Measurements from ENCODE around the gene MYO1E. TPM values are rescaled to one million over a fixed set of nuclear protein-coding genes. Genes with fewer than 3 reads are reported as not detected.

MYO1E gene
- total and polyA plus RNA-seq, 8 donors: 31.4 to 101 (median 39.9) TPM

GRCh38 chr15:59217876-59218498 lies 154.7 kb downstream of the MYO1E start:
- Histone ChIP-seq H3K27me3 (no peaks in the 10 kb centered on the region), H3K9me3 (no peaks in the 10 kb centered on the region), H3K27ac (no peak overlapping the region), H3K4me3 (no peak overlapping the region), H3K36me3 (peaks cover 0 to 24% of the 10 kb centered on the region in 2 donors), H3K4me1 (no peaks in the 10 kb centered on the region)
- ATAC-seq: no peak
- intact Hi-C loops (cut with DNase I): no loop called here
- no peak for DNase-seq
- TF ChIP-seq, protein P1, sequence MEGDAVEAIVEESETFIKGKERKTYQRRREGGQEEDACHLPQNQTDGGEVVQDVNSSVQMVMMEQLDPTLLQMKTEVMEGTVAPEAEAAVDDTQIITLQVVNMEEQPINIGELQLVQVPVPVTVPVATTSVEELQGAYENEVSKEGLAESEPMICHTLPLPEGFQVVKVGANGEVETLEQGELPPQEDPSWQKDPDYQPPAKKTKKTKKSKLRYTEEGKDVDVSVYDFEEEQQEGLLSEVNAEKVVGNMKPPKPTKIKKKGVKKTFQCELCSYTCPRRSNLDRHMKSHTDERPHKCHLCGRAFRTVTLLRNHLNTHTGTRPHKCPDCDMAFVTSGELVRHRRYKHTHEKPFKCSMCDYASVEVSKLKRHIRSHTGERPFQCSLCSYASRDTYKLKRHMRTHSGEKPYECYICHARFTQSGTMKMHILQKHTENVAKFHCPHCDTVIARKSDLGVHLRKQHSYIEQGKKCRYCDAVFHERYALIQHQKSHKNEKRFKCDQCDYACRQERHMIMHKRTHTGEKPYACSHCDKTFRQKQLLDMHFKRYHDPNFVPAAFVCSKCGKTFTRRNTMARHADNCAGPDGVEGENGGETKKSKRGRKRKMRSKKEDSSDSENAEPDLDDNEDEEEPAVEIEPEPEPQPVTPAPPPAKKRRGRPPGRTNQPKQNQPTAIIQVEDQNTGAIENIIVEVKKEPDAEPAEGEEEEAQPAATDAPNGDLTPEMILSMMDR (IDR thresholded peaks at IDR 0.05): no peak

- Histone ChIP-seq H3K4me3 (no peak overlapping the region), H3K27me3 (no peaks in the 10 kb centered on the region), H3K27ac (no peak overlapping the region), H3K9me3 (no peaks in the 10 kb centered on the region), H3K4me1 (no peaks in the 10 kb centered on the region), H3K36me3 (peaks cover 0 to 22% of the 10 kb centered on the region in 2 donors)
- intact Hi-C loops (cut with DNase I): no loop called here
- TF ChIP-seq, protein P1 (IDR thresholded peaks at IDR 0.05): no peak
- no peak for ATAC-seq
- no peak for DNase-seq
Observed at GRCh38 chr15:59216911-59217310, 155.8 kb downstream of the MYO1E start.

DNA sequence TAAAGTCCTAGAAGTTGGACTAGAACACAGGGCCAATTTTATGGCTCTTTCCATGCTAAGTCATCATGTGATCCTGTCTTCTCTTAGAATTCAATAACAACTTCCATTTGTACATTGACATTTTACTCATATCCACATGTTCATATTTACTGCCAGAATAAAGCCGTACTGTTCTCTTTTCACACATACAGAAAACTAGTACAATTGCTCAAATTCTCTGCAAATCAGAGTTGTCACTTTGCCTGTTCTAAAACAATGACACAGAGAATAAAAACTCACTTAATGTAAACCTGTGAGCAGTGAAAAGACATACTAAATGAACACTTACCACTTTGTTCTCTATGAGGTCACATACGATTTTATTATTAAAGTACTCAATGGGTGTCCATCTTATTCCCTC lies 162.5 kb downstream of the MYO1E start:
- Histone ChIP-seq H3K9me3 (no peaks in the 10 kb centered on the region), H3K36me3 (peaks cover 0 to 43% of the 10 kb centered on the region in 2 donors), H3K4me3 (no peak overlapping the region), H3K27me3 (no peaks in the 10 kb centered on the region), H3K4me1 (no peaks in the 10 kb centered on the region), H3K27ac (no peak overlapping the region)
- ATAC-seq (no peak), DNase-seq (no peak)
- intact Hi-C loops (cut with DNase I): no loop called here
- TF ChIP-seq, protein P1 (IDR thresholded peaks at IDR 0.05): no peak

- Histone ChIP-seq H3K27ac (no peak overlapping the region), H3K9me3 (no peaks in the 10 kb centered on the region), H3K36me3 (peaks cover 0 to 55% of the 10 kb centered on the region in 2 donors), H3K27me3 (no peaks in the 10 kb centered on the region), H3K4me3 (no peak overlapping the region), H3K4me1 (no peaks in the 10 kb centered on the region)
- DNase-seq (no peak), ATAC-seq (no peak)
- intact Hi-C loops (cut with DNase I): no loop called here
- TF ChIP-seq, protein P1 (IDR thresholded peaks at IDR 0.05): no peak
Observed at GRCh38 chr15:59208613-59209249, 163.9 kb downstream of the MYO1E start.

DNA sequence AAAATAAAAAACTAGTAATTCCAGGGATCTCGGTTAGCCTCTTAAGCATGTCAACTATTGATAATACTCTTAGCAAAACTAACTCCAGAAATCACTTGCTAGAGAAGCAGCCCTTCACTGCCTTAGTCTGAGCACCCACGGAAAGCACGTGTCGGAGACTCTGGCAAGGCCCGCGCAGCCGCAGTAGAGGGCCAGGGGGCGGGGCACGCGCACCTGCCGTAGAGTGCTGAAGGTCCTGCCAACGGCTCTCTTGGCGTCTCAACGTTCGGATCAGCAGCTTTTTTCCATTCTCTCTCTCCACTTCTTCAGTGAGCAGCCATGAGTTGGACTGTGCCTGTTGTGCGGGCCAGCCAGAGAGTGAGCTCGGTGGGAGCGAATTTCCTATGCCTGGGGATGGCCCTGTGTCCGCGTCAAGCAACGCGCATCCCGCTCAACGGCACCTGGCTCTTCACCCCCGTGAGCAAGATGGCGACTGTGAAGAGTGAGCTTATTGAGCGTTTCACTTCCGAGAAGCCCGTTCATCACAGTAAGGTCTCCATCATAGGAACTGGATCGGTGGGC lies 166.0 kb downstream of the MYO1E start, which contains the start of gene LDHAL6B:
TSS of gene LDHAL6B (plus strand) at position 221 of the 561 bp plus-strand sequence. CDS start at position 319, 98 bp downstream.
- Histone ChIP-seq H3K4me3 (no peak within 1 kb of the TSS), H3K27ac (no peak within 1 kb of the TSS), H3K9me3 (no peaks in the 10 kb centered on the region), H3K36me3 (peaks cover 0 to 70% of the 10 kb centered on the region in 2 donors), H3K4me1 (no peaks in the 10 kb centered on the region), H3K27me3 (no peaks in the 10 kb centered on the region)
- ATAC-seq (no peak), DNase-seq (no peak)
- intact Hi-C loops (cut with DNase I): no loop called here
- TF ChIP-seq, protein P1 (IDR thresholded peaks at IDR 0.05): no peak

All from left lung (tissue), 10 donors.